ENCODE data around the gene MKX. TPM values are rescaled to one million over a fixed set of nuclear protein-coding genes. Genes with fewer than 3 reads are reported as not detected.
A peak's percentile ranks its signal among the peaks of the same experiment; 100 is the strongest.

MKX gene
- total RNA-seq, 4 donors from 2014 or later, result 0.63 to 1.2 (median 1.0) TPM

GRCh38 chr10:27744802-27745731 is 552 bp downstream of the MKX start:
- Histone ChIP-seq H3K4me3 (peak overlapping the region; percentile 38 to 58 (median 48)), H3K9me3 (no peaks in the 10 kb centered on the region), H3K27ac (no peak overlapping the region), H3K4me1 (peaks cover 0 to 58% (median 28%) of the 10 kb centered on the region in 4 donors), H3K27me3 (peaks cover 0 to 96% of the 10 kb centered on the region in 2 donors), H3K36me3 (no peaks in the 10 kb centered on the region)
- WGBS, 2 donors, result 1 to 2% methylated on average over 39 to 74 of the region's 78 CpGs
- DNase-seq (ENCODE audit: low spot score in 2 of 2), result no peak
- TF ChIP-seq POLR2A (IDR thresholded peaks at IDR 0.05), result no peak
- no peak for TF ChIP-seq EP300 (IDR thresholded peaks at IDR 0.05)
- no peak for TF ChIP-seq CTCF (IDR thresholded peaks at IDR 0.05)

GRCh38 chr10:27743877-27744801 is 1.5 kb downstream of the MKX start:
- no peak for DNase-seq (ENCODE audit: low spot score in 2 of 2)
- no peaks in the 10 kb centered on the region for H3K9me3 ChIP-seq
- no peak for TF ChIP-seq EP300 (IDR thresholded peaks at IDR 0.05)
- no peak for TF ChIP-seq POLR2A (IDR thresholded peaks at IDR 0.05)
- no peak for TF ChIP-seq CTCF (IDR thresholded peaks at IDR 0.05)
- peak overlapping the region; percentile 38 to 58 (median 48) for H3K4me3 ChIP-seq
- peak overlapping the region in 1 of 4 donors; percentile 77 for H3K27ac ChIP-seq
- peaks cover 0 to 90% of the 10 kb centered on the region in 2 donors for H3K27me3 ChIP-seq
- WGBS, 2 donors, result 1 to 2% methylated on average over 28 to 61 of the region's 70 CpGs
- peaks cover 0 to 58% (median 28%) of the 10 kb centered on the region in 4 donors for H3K4me1 ChIP-seq
- no peaks in the 10 kb centered on the region for H3K36me3 ChIP-seq

GRCh38 chr10:27743012-27743876 is 2.4 kb downstream of the MKX start:
- no peak for TF ChIP-seq CTCF (IDR thresholded peaks at IDR 0.05)
- TF ChIP-seq EP300 (IDR thresholded peaks at IDR 0.05), result no peak
- TF ChIP-seq POLR2A (IDR thresholded peaks at IDR 0.05), result no peak
- H3K9me3 ChIP-seq, result no peaks in the 10 kb centered on the region
- DNase-seq (ENCODE audit: low spot score in 2 of 2), result no peak
- WGBS, 2 donors, result 0 to 1% methylated on average over 11 to 49 of the region's 75 CpGs
- H3K27me3 ChIP-seq, result peaks cover 0 to 81% of the 10 kb centered on the region in 2 donors
- peak overlapping the region; percentile 2 to 77 (median 50) for H3K27ac ChIP-seq
- peaks cover 0 to 58% (median 28%) of the 10 kb centered on the region in 4 donors for H3K4me1 ChIP-seq
- H3K4me3 ChIP-seq, result peak overlapping the region; percentile 38 to 58 (median 48)
- H3K36me3 ChIP-seq, result no peaks in the 10 kb centered on the region

- WGBS, 2 donors, result 1 to 2% methylated on average over 21 to 60 of the region's 75 CpGs
- Histone ChIP-seq H3K27me3 (peaks cover 0 to 73% of the 10 kb centered on the region in 2 donors), H3K4me1 (peaks cover 0 to 58% (median 28%) of the 10 kb centered on the region in 4 donors), H3K27ac (peak overlapping the region; percentile 2 to 77 (median 50)), H3K36me3 (no peaks in the 10 kb centered on the region), H3K9me3 (no peaks in the 10 kb centered on the region), H3K4me3 (peak overlapping the region; percentile 38 to 58 (median 48))
- TF ChIP-seq EP300 (IDR thresholded peaks at IDR 0.05) (peak in 1 of 2 donors; percentile 34), POLR2A (IDR thresholded peaks at IDR 0.05) (no peak), CTCF (IDR thresholded peaks at IDR 0.05) (peak; percentile 67 to 81 (median 78))
- DNase-seq (ENCODE audit: low spot score in 2 of 2), result peak; percentile 40 to 58
These were observed 3.2 kb downstream of the MKX start for GRCh38 chr10:27742195-27743011.

Measured in tibial nerve (tissue), 4 donors.